IMR-90 (cell line): Measurements from ENCODE around the gene MYL4. TPM values are rescaled to one million over a fixed set of nuclear protein-coding genes. Genes with fewer than 3 reads are reported as not detected.

Experiments
- ATAC-seq: fragments of 200-7000 bp; cut with Tn5 transposase; 2 replicates; pipeline ENCODE4 v1.9.1; 2020; ENCODE audit warnings: low read depth, mild to moderate bottlenecking, moderate library complexity
- BruUV-seq: library from RNA; stranded (reverse); fragments of 400-500 nt; replicated peaks from 2 replicates; lab custom pipeline; 2021; lab: Mats Ljungman, UMichigan
- CTCF ChIA-PET: fragments of 300-600 bp; formaldehyde crosslinking; extraction: SDS; loops from one replicate; lab custom pipeline; 2021; ENCODE audit warnings: antibody characterized with exemption; lab: Yijun Ruan, JAX
- POLR2A ChIA-PET: fragments of 300-600 bp; sonication (Branson Sonifier 250); formaldehyde crosslinking; loops from one replicate; lab custom pipeline; 2022; ENCODE audit warnings: antibody characterized with exemption; ENCODE audit not compliant: unreplicated experiment; lab: Charles Lee
- DNase-seq: peaks from one replicate; pipeline ENCODE4 v3.0.0; 2013
- H2AFZ ChIP-seq: replicated peaks from 2 replicates; pipeline ENCODE3; 2013; ENCODE audit warnings: low read length, mild to moderate bottlenecking; ENCODE audit not compliant: poor library complexity
- H2AK5ac ChIP-seq: 2 replicates; pipeline ENCODE4 v1.6.1; 2013; ENCODE audit warnings: low read depth, low read length, inconsistent platforms
- H2AK9ac ChIP-seq: replicated peaks from 2 replicates; pipeline ENCODE3; 2013; ENCODE audit warnings: mild to moderate bottlenecking, low read depth, low read length, moderate library complexity; ENCODE audit not compliant: poor library complexity
- H2BK120ac ChIP-seq: 2 replicates; pipeline ENCODE4 v1.6.1; 2013; ENCODE audit warnings: low read depth, low read length, inconsistent platforms
- H2BK15ac ChIP-seq: 3 replicates; pipeline ENCODE4 v1.6.1; 2013; ENCODE audit warnings: low read depth, low read length, inconsistent platforms
- H2BK20ac ChIP-seq: 2 replicates; pipeline ENCODE4 v1.6.1; 2013; ENCODE audit warnings: low read depth, mild to moderate bottlenecking, inconsistent platforms, low read length, moderate library complexity
- H2BK5ac ChIP-seq: 2 replicates; pipeline ENCODE4 v1.6.1; 2013; ENCODE audit warnings: mild to moderate bottlenecking, low read depth, low read length, inconsistent platforms; ENCODE audit not compliant: poor library complexity, severe bottlenecking
- H3K14ac ChIP-seq: replicated peaks from 2 replicates; pipeline ENCODE4 v1.6.1; 2013; ENCODE audit warnings: low read depth, low read length, inconsistent platforms
- H3K18ac ChIP-seq: 2 replicates; pipeline ENCODE4 v1.6.1; 2013; ENCODE audit warnings: low read depth, low read length, control low read depth
- H3K23ac ChIP-seq: 2 replicates; pipeline ENCODE4 v1.6.1; 2013; ENCODE audit warnings: low read depth, low read length, inconsistent platforms
- H3K27ac ChIP-seq: 2 replicates; pipeline ENCODE4 v1.5.1; 2013; ENCODE audit warnings: mild to moderate bottlenecking, control low read depth, low read length; ENCODE audit not compliant: insufficient read depth
- H3K27me3 ChIP-seq: 2 replicates; pipeline ENCODE4 v1.6.1; 2013; ENCODE audit warnings: low read length; ENCODE audit not compliant: control insufficient read depth, insufficient read depth
- H3K36me3 ChIP-seq: 2 replicates; pipeline ENCODE4 v1.6.1; 2013; ENCODE audit warnings: low read length, mixed read lengths; ENCODE audit not compliant: control insufficient read depth, insufficient read depth
- H3K4ac ChIP-seq: 2 replicates; pipeline ENCODE4 v1.6.1; 2013; ENCODE audit warnings: low read depth, low read length, inconsistent platforms
- H3K4me1 ChIP-seq: 2 replicates; pipeline ENCODE4 v1.6.1; 2013; ENCODE audit warnings: low read length, mixed read lengths; ENCODE audit not compliant: control insufficient read depth, insufficient read depth
- H3K4me2 ChIP-seq: 2 replicates; pipeline ENCODE4 v1.6.1; 2013; ENCODE audit warnings: low read depth, mild to moderate bottlenecking, control low read depth, low read length, moderate library complexity
- H3K4me3 ChIP-seq: 2 replicates; pipeline ENCODE4 v1.5.1; 2013; ENCODE audit warnings: low read depth, mild to moderate bottlenecking, control low read depth, low read length, moderate library complexity; ENCODE audit not compliant: insufficient read depth
- H3K56ac ChIP-seq: 2 replicates; pipeline ENCODE4 v1.6.1; 2013; ENCODE audit warnings: low read length, inconsistent platforms; ENCODE audit not compliant: insufficient read depth; ENCODE audit errors: extremely low read depth
- H3K79me1 ChIP-seq, 2 experiments: 2 replicates each; pipeline ENCODE4 v1.6.1; 2013; ENCODE audit warnings: low read length in 2 of 2, inconsistent platforms in 1 of 2, low read depth in 1 of 2
- H3K9ac ChIP-seq: 2 replicates; pipeline ENCODE4 v1.6.1; 2013; ENCODE audit warnings: low read depth, low read length, control low read depth
- H3K9me1 ChIP-seq: 2 replicates; pipeline ENCODE4 v1.6.1; 2013; ENCODE audit warnings: low read length, inconsistent platforms; ENCODE audit not compliant: insufficient read depth
- H3K9me3 ChIP-seq: 2 replicates; pipeline ENCODE4 v1.6.1; 2013; ENCODE audit warnings: low read length; ENCODE audit not compliant: control insufficient read depth, insufficient read depth
- H4K20me1 ChIP-seq: 2 replicates; pipeline ENCODE4 v1.6.1; 2013; ENCODE audit warnings: low read length, inconsistent platforms; ENCODE audit not compliant: insufficient read depth
- H4K5ac ChIP-seq: 2 replicates; pipeline ENCODE4 v1.6.1; 2013; ENCODE audit warnings: mild to moderate bottlenecking, low read depth, low read length, control low read depth
- H4K8ac ChIP-seq, 2 experiments: 2 replicates each; pipeline ENCODE4 v1.6.1; 2013; ENCODE audit warnings: low read depth in 2 of 2, low read length in 2 of 2, control low read depth in 1 of 2, inconsistent platforms in 1 of 2
- H4K91ac ChIP-seq: 2 replicates; pipeline ENCODE4 v1.6.1; 2013; ENCODE audit warnings: low read depth, low read length, inconsistent platforms; ENCODE audit not compliant: insufficient read depth
- BHLHE40 ChIP-seq: fragments of 150-350 bp; IDR thresholded peaks from 2 replicates; pipeline ENCODE4 v1.6.1; 2016; ENCODE audit warnings: mild to moderate bottlenecking, low read depth, low read length
- CEBPB ChIP-seq: IDR thresholded peaks from 2 replicates; pipeline ENCODE4 v1.6.1; 2012; ENCODE audit warnings: low read depth, low read length, improper control_type of control experiment
- FOS ChIP-seq: fragments of 150-350 bp; IDR thresholded peaks from 2 replicates; pipeline ENCODE4 v1.6.1; 2016; ENCODE audit warnings: low read depth, low read length
- MAFK ChIP-seq: IDR thresholded peaks from 2 replicates; pipeline ENCODE4 v1.6.1; 2012; ENCODE audit warnings: low read depth, low read length, improper control_type of control experiment
- NFE2L2 ChIP-seq: fragments of 150-350 bp; IDR thresholded peaks from 2 replicates; pipeline ENCODE4 v1.6.1; 2016; ENCODE audit warnings: low read depth, mild to moderate bottlenecking, low read length
- POLR2A ChIP-seq: IDR thresholded peaks from 2 replicates; pipeline ENCODE4 v1.6.1; 2012; ENCODE audit warnings: mild to moderate bottlenecking, low read depth, low read length
- RAD21 ChIP-seq: IDR thresholded peaks from 2 replicates; pipeline ENCODE4 v1.6.1; 2012; ENCODE audit warnings: low read length, improper control_type of control experiment
- RCOR1 ChIP-seq: IDR thresholded peaks from 2 replicates; pipeline ENCODE4 v1.6.1; 2012; ENCODE audit warnings: mild to moderate bottlenecking, low read length, improper control_type of control experiment; ENCODE audit not compliant: insufficient replicate concordance
- SMC3 ChIP-seq: fragments of 150-350 bp; IDR thresholded peaks from 2 replicates; pipeline ENCODE4 v1.6.1; 2016; ENCODE audit warnings: low read depth, mild to moderate bottlenecking, antibody characterized with exemption, low read length, moderate library complexity
- WGBS, 2 experiments: methylation state at CpG; one replicate each; pipeline versions ENCODE4 v1.1.5 to v1.1.7; 2013; ENCODE audit warnings: missing lambda C conversion rate in 2 of 2; ENCODE audit not compliant: insufficient read length in 1 of 2; ENCODE audit errors: extremely low coverage in 2 of 2; 5-methylcytosine and 5-hydroxymethylcytosine counted together
- dilution Hi-C: fragments of 300-500 bp; cut with HindIII; formaldehyde crosslinking; loops from one replicate; pipeline ENCODE4 v1.14.3; 2018; ENCODE audit warnings: low sequenced_read_pairs; ENCODE audit not compliant: unreplicated experiment
- in situ Hi-C: fragments of 300-500 bp; cut with MboI; formaldehyde crosslinking; loops from 3 replicates; pipeline ENCODE4 v1.14.3; 2019; ENCODE audit warnings: low sequenced_read_pairs, inconsistent platforms, mixed read lengths
- intact Hi-C: fragments of 100-400 bp; cut with micrococcal nuclease; formaldehyde crosslinking; loops from 2 replicates; pipeline ENCODE4 v1.10.0; 2022
- polyA plus RNA-seq, 3 experiments: library from polyadenylated mRNA; depleted of rRNA; stranded (reverse); fragments of >200 nt; gene quantifications; 2 replicates each; pipeline ENCODE4 v1.2.3, GENCODE V29; 2012; ENCODE audit warnings: low replicate concordance in 1 of 3
- total RNA-seq: library from RNA; depleted of rRNA; stranded (reverse); fragments of >200 nt; gene quantifications from 2 replicates; pipeline ENCODE4 v1.2.3, GENCODE V29; 2012
- TF ChIP-seq, protein P1 (sequence below): fragments of 150-350 bp; IDR thresholded peaks from 2 replicates; pipeline ENCODE4 v1.6.1; 2017; ENCODE audit warnings: mild to moderate bottlenecking, antibody characterized with exemption, low read length, low read depth
- TF ChIP-seq, protein P2 (sequence below): fragments of 150-350 bp; IDR thresholded peaks from 2 replicates; pipeline ENCODE4 v1.6.1; 2016; ENCODE audit warnings: low read depth, mild to moderate bottlenecking, low read length, moderate library complexity, borderline replicate concordance
- TF ChIP-seq, protein P3 (sequence below): conservative IDR thresholded peaks from 2 replicates; pipeline ENCODE4 v1.5.1; 2012; ENCODE audit warnings: mild to moderate bottlenecking, low read depth, low read length, improper control_type of control experiment

Gene MYL4
- total and polyA plus RNA-seq, 2 of the 4 experiments (the other 2 are of a cell fraction), result not detected

- H3K27me3 ChIP-seq, result no peaks in the 10 kb centered on the region
- no peak overlapping the region for H2BK15ac ChIP-seq
- no peak overlapping the region for H2BK120ac ChIP-seq
- H2BK5ac ChIP-seq, result no peak overlapping the region
- H4K20me1 ChIP-seq, result no peaks in the 10 kb centered on the region
- no peak overlapping the region for H3K18ac ChIP-seq
- no peak overlapping the region for H3K4ac ChIP-seq
- no CpG with 5 or more reads among the region's 4 CpGs for WGBS, 2 experiments
- intact Hi-C loops (no loop called here), dilution Hi-C loops (no loop called here), in situ Hi-C loops (loop anchor here (10.0 kb wide), 1 partner anchor 393 kb away; no protein-coding TSS in a partner anchor)
- peaks cover 4% of the 10 kb centered on the region for H3K9me1 ChIP-seq
- BruUV-seq, result no TSS peak
- H3K14ac ChIP-seq, result no peak overlapping the region
- peaks cover 0 to 6% of the 10 kb centered on the region in 2 experiments; a peak in 1 of 4 replicates for H3K79me1 ChIP-seq
- no peaks in the 10 kb centered on the region for H3K9me3 ChIP-seq
- H2AK5ac ChIP-seq, result no peak overlapping the region
- H3K4me3 ChIP-seq, result no peak overlapping the region
- CTCF ChIA-PET, result interaction anchor here (0.6 kb wide), 1 partner anchor 393 kb away, joined by 3 read pairs; no protein-coding TSS in a partner anchor
- no peak for DNase-seq
- H4K5ac ChIP-seq, result no peak overlapping the region
- H2BK20ac ChIP-seq, result no peak overlapping the region
- H3K27ac ChIP-seq, result no peak overlapping the region
- H3K4me1 ChIP-seq, result peaks cover 17% of the 10 kb centered on the region
- no peak overlapping the region for H4K8ac ChIP-seq
- no peak for TF ChIP-seq POLR2A
- no peak for TF ChIP-seq CEBPB
- no peak for TF ChIP-seq SMC3
- TF ChIP-seq RCOR1, result no peak
- no peak for TF ChIP-seq BHLHE40
- TF ChIP-seq NFE2L2, result no peak
- TF ChIP-seq, protein P1, sequence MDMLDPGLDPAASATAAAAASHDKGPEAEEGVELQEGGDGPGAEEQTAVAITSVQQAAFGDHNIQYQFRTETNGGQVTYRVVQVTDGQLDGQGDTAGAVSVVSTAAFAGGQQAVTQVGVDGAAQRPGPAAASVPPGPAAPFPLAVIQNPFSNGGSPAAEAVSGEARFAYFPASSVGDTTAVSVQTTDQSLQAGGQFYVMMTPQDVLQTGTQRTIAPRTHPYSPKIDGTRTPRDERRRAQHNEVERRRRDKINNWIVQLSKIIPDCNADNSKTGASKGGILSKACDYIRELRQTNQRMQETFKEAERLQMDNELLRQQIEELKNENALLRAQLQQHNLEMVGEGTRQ, result no peak
- TF ChIP-seq, protein P2, sequence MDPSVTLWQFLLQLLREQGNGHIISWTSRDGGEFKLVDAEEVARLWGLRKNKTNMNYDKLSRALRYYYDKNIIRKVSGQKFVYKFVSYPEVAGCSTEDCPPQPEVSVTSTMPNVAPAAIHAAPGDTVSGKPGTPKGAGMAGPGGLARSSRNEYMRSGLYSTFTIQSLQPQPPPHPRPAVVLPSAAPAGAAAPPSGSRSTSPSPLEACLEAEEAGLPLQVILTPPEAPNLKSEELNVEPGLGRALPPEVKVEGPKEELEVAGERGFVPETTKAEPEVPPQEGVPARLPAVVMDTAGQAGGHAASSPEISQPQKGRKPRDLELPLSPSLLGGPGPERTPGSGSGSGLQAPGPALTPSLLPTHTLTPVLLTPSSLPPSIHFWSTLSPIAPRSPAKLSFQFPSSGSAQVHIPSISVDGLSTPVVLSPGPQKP, result no peak
- TF ChIP-seq MAFK, result no peak
- TF ChIP-seq, protein P3, sequence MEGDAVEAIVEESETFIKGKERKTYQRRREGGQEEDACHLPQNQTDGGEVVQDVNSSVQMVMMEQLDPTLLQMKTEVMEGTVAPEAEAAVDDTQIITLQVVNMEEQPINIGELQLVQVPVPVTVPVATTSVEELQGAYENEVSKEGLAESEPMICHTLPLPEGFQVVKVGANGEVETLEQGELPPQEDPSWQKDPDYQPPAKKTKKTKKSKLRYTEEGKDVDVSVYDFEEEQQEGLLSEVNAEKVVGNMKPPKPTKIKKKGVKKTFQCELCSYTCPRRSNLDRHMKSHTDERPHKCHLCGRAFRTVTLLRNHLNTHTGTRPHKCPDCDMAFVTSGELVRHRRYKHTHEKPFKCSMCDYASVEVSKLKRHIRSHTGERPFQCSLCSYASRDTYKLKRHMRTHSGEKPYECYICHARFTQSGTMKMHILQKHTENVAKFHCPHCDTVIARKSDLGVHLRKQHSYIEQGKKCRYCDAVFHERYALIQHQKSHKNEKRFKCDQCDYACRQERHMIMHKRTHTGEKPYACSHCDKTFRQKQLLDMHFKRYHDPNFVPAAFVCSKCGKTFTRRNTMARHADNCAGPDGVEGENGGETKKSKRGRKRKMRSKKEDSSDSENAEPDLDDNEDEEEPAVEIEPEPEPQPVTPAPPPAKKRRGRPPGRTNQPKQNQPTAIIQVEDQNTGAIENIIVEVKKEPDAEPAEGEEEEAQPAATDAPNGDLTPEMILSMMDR, result no peak
- TF ChIP-seq FOS, result no peak
- no peak for TF ChIP-seq RAD21
- H2AK9ac ChIP-seq, result no peak overlapping the region
- H3K36me3 ChIP-seq, result no peaks in the 10 kb centered on the region
- no peak overlapping the region for H3K9ac ChIP-seq
- no peak for ATAC-seq
- POLR2A ChIA-PET, result no interaction called here
- H3K23ac ChIP-seq, result no peak overlapping the region
- H4K91ac ChIP-seq, result no peak overlapping the region
- peak overlapping the region; percentile 18 for H2AFZ ChIP-seq
- no peak overlapping the region for H3K4me2 ChIP-seq
- H3K56ac ChIP-seq, result no peak overlapping the region
These were observed 12.9 kb downstream of the MYL4 start for GRCh38 chr17:47222047-47222446.
